Thoracic aorta (tissue), 2 donors: ENCODE data around the gene TNFSF15. TPM values are rescaled to one million over a fixed set of nuclear protein-coding genes. Genes with fewer than 3 reads are reported as not detected.

Source experiments
- ATAC-seq: fragments of 150-250 bp; one replicate; pipeline ENCODE4 v1.8.0; 2017; ENCODE audit warnings: low read depth; ENCODE audit not compliant: insufficient number of reproducible peaks, low FRiP score
- DNase-seq: peaks from one replicate; pipeline ENCODE4 v3.0.0-alpha.2; 2020; ENCODE audit warnings: low spot score
- H3K27ac ChIP-seq, 2 donors: fragments of 200-600 bp; sonication (generic); 1 replicate in 1 of 2; 2 replicates in 1 of 2; pipeline ENCODE4 v1.5.1; 2016; ENCODE audit warnings: mild to moderate bottlenecking in 2 of 2, moderate library complexity in 2 of 2
- H3K27me3 ChIP-seq: fragments of 200-600 bp; sonication (generic); replicated peaks from 2 replicates; pipeline ENCODE4 v1.6.0; 2016; ENCODE audit warnings: mild to moderate bottlenecking; ENCODE audit not compliant: insufficient read depth
- H3K36me3 ChIP-seq: fragments of 200-600 bp; sonication (generic); one replicate; pipeline ENCODE4 v1.5.1; 2016
- H3K4me1 ChIP-seq, 2 donors: fragments of 200-600 bp; sonication (generic); 1 replicate in 1 of 2; 2 replicates in 1 of 2; pipeline versions ENCODE4 v1.5.1 to v1.6.0; 2016; ENCODE audit warnings: low read depth in 2 of 2, mild to moderate bottlenecking in 1 of 2; ENCODE audit not compliant: control insufficient read depth in 1 of 2
- H3K4me3 ChIP-seq: fragments of 200-600 bp; sonication (generic); 2 replicates; pipeline ENCODE4 v1.5.1; 2016; ENCODE audit warnings: mild to moderate bottlenecking
- H3K9me3 ChIP-seq: fragments of 200-600 bp; sonication (generic); 2 replicates; pipeline ENCODE4 v1.5.1; 2016
- CTCF ChIP-seq: fragments of 200-600 bp; sonication (generic); IDR thresholded peaks from one replicate; pipeline ENCODE4 v1.5.1; 2019; ENCODE audit warnings: antibody characterized with exemption
- total RNA-seq, 2 donors: library from RNA; depleted of rRNA; stranded (reverse); fragments of >200 nt; gene quantifications; one replicate each; pipeline versions ENCODE4 v1.1.0 to v1.2.3, GENCODE V29; 2016

Gene TNFSF15
- total RNA-seq, 2 donors from 2014 or later: 0.63 TPM; not detected in 1

- no peaks in the 10 kb centered on the region for H3K9me3 ChIP-seq
- H3K27ac ChIP-seq: no peak overlapping the region
- H3K36me3 ChIP-seq: no peaks in the 10 kb centered on the region
- ATAC-seq (no peak), DNase-seq (no peak)
- H3K27me3 ChIP-seq: no peaks in the 10 kb centered on the region
- no peak for TF ChIP-seq CTCF
- H3K4me3 ChIP-seq: no peak overlapping the region
- H3K4me1 ChIP-seq: no peaks in the 10 kb centered on the region
Measured at GRCh38 chr9:114798780-114799427, 6.9 kb downstream of the TNFSF15 start.

DNA sequence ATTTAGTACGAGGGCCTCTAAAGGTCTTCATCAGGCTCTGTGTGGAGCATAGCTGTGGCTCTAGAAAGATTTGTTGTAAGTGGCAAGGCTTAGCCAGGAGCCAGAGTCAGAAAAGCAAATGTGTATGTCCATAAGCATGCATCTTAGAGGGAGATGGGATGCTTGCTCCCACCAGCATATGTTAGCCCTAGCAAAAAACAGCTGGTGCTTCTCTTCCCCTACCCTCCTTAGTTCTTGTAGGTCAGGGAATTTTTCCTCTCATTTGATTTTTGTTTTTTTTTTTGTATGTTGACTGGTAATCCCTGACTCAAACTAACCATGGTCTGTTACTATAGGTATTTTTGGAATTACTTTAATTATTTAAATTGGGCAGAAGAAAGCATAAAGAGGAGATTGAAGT, 7.7 kb downstream of the TNFSF15 start:
- Histone ChIP-seq H3K4me1 (no peaks in the 10 kb centered on the region), H3K27ac (no peak overlapping the region), H3K4me3 (no peak overlapping the region), H3K9me3 (no peaks in the 10 kb centered on the region), H3K27me3 (no peaks in the 10 kb centered on the region), H3K36me3 (no peaks in the 10 kb centered on the region)
- ATAC-seq (no peak), DNase-seq (no peak)
- no peak for TF ChIP-seq CTCF

GRCh38 chr9:114792396-114792795, 13.4 kb downstream of the TNFSF15 start:
- Histone ChIP-seq H3K27ac (no peak overlapping the region), H3K36me3 (no peaks in the 10 kb centered on the region), H3K9me3 (no peaks in the 10 kb centered on the region), H3K4me1 (no peaks in the 10 kb centered on the region), H3K27me3 (no peaks in the 10 kb centered on the region), H3K4me3 (no peak overlapping the region)
- no peak for TF ChIP-seq CTCF
- DNase-seq (no peak), ATAC-seq (no peak)

DNA sequence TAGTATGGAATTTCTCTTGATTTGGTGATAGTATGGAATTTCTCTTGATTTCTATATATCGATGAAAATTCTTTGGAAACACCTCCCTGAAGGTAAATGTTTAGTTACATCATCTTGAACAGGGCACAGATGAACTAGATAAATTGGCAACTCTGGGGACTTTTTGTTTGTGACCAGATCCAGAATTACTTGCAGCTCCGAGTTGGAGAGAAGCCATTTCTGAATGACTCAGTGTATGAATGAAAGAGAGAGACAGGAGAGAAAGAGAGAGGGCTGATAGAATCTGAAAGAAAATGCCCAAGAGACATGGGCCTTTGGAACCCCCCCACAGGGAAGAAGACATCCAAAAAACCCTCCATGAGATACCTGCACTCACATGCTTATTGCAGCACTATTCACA, 14.1 kb downstream of the TNFSF15 start:
- H3K36me3 ChIP-seq: no peaks in the 10 kb centered on the region
- TF ChIP-seq CTCF: no peak
- DNase-seq (no peak), ATAC-seq (no peak)
- H3K27ac ChIP-seq: no peak overlapping the region
- H3K4me3 ChIP-seq: no peak overlapping the region
- H3K9me3 ChIP-seq: no peaks in the 10 kb centered on the region
- no peaks in the 10 kb centered on the region for H3K4me1 ChIP-seq
- no peaks in the 10 kb centered on the region for H3K27me3 ChIP-seq

GRCh38 chr9:114791312-114791711, 14.5 kb downstream of the TNFSF15 start:
- Histone ChIP-seq H3K4me3 (no peak overlapping the region), H3K27ac (no peak overlapping the region), H3K36me3 (no peaks in the 10 kb centered on the region), H3K4me1 (no peaks in the 10 kb centered on the region), H3K27me3 (no peaks in the 10 kb centered on the region), H3K9me3 (no peaks in the 10 kb centered on the region)
- ATAC-seq (no peak), DNase-seq (no peak)
- no peak for TF ChIP-seq CTCF
